HG03571 (cell line): ENCODE results near the gene BABAM1.

Source experiments
- ATAC-seq: cut with Tn5 transposase; IDR thresholded peaks from one replicate; pipeline ENCODE4 v1.9.1; 2021; ENCODE audit not compliant: unreplicated experiment

Gene BABAM1

DNA sequence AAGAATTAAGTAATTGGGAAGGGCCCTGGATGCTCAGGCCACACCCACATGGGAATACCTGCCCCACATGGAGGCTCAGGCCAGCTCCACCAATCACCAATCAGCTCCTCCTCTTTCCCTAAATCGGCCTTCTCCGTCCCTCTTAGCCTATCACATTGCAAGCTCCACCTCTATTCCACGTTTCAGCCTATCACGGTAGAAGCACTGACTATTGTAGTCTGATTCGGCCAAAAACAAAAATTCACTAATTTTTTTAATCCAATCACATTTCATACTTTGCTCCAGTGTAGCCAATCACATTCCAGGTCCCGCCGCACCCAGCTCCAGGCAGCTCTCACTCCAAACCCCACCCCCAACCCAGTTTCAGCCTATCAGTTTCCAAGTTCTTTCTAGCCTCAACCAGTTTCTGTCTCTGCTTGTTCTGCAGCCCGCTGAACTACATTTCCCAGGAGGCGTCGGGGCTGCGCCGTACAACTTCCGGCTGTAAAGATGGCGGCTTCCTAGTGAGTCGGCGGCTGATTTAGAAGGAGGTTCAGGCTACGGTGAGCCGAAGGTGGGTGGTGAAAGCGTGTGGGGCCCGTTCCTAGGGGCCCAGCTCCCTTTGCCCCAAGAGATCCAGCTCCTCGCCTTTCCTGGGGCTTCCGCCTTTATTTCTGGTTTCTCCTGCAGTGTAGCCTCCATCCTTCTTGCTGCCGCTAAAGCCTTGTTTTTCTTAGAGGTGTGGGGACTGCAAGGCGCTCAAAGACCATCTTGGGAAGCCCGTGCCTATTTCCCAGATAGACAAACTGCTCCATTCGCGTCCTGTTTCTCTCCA, at the start of gene BABAM1:
TSS of gene BABAM1 (plus strand) at position 469 of the 814 bp plus-strand sequence. CDS start 1,364 bp downstream, outside the sequence.
- ATAC-seq = peak; percentile 78

DNA sequence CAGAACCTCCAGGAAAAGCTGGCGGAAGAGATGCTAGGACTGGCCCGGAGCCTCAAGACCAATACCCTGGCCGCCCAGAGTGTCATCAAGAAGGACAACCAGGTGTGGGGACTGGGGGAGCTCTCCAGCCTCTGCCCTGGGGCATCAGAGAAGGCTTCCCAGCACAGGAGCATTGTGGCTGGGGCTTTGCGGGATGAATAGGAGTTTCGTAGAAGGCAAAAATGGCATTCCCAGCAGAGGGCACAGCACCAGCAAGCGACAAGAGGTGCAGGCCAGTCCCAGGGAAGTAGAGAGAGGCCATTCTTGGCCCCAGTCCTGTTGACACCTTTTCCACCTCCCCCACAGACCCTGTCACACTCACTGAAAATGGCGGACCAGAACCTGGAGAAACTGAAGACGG, 48.0 kb upstream of the BABAM1 start:
- ATAC-seq = no peak

DNA sequence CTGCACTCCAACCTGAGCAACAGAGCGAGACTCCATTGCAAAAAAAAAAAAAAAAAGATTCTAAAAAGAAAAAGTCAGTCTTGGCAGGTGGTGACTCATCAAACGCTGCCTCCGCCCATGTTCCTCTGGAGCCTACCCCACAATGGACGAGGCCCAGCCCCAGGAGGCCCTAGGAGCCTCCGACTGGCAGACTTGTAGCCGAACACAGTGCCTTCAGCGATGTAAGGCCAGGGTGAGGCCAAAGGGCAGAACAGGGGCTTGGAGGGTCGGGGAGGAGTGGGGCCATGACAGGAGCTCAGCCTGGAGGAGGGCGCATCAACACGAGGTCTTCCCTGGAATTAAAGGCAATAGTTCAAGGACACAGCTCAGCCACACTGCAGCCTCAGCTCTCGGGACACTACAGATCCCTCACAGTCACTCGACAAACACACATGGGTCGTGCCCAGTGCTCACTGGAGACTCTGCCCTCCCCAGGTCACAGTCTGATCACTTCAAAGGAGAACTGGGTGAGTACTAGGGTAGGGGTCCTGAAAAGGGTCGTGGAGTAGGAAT, 47.0 kb upstream of the BABAM1 start:
- ATAC-seq = no peak

DNA sequence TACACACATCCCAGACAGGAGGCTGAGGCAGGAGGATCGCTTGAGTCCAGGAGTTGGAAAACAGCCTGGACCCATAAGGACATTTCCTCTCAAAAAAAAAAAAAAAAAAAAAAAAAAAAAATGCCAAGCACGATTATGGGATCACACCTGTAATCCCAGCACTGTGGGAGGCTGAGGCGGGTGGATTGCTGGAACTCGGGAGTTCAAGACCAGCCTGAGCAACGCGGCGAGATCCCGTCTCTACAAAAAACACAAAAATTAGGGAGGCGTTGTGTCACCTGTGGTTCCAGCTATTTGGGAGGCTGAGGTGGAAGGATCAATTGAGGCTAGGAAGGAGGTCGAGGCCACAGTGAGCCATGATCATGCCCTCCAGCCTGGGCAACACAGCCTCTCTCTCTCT, 42.2 kb upstream of the BABAM1 start:
- no peak for ATAC-seq

DNA sequence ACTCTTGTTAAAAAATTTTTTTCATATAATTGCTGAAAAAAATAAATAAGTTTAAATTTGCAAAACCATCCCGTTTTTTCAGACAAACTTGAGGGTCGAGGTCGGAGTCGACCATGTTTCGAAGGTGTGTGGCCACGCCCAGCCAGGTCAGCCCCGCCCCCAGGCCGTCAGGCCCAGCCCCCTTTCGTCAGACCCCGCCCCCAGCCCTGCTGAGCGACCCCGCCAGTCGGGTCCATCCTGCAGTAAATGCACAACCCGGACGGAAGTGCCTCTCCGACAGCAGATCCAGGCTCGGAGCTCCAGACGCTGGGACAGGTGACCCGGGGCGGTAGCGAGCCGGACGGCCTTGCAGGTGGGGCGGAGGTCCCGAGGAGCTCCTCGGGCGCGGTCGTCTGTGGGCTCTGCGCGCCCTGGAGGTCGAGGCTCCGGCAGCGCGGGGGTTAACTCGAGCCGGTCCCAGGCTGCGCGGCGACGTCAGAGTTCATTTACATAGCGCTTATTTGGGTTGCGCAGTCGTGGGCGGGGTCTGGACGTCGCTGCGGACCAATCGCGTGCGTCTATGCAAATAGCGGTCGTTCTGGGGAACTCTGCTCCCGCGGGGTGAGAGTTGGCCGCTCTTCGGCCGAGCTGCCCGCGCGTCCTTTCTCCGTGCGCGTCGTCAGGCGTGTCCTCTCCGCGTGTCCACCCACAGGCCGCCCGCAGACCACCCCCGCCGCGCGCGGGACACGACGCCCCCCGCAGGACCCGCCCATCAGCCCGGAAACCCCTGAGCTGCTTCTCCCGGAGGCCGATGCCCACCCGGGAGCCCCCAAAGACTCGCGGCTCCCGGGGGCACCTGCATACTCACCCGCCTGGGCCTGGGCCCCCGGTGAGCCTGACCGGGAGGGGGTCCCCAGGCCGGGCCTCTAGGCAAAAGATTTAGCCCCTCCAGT, 41.0 kb upstream of the BABAM1 start, which contains the start of gene OCEL1:
TSS of gene OCEL1 (plus strand) at position 225 of the 932 bp plus-strand sequence. CDS start at position 247, 22 bp downstream.
- peak; percentile 81 for ATAC-seq

DNA sequence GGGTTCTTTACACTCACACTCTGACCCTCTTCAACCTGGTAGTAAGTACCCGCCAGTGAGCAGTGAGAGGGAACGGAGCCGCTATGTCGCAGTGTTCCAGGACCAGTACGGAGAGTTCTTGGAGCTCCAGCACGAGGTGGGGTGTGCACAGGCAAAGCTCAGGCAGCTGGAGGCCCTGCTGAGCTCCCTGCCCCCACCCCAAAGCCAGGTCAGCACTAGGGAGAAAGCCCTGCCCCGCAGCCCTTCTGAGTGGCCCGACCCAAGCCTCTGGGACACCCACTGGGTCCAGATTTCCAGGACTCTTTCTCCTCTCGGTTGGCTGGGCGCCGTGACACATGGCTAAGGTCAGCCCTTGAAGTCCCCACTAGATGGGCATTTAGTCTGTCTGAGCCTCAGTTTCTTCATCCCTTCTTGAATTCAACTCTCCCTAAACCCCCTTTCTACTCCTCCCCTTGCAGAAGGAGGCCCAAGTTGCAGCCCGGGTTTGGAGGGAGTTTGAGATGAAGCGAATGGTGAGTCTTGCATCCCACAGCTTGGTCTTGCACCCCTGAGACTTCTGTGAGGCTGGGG, 39.4 kb upstream of the BABAM1 start:
- no peak for ATAC-seq

DNA sequence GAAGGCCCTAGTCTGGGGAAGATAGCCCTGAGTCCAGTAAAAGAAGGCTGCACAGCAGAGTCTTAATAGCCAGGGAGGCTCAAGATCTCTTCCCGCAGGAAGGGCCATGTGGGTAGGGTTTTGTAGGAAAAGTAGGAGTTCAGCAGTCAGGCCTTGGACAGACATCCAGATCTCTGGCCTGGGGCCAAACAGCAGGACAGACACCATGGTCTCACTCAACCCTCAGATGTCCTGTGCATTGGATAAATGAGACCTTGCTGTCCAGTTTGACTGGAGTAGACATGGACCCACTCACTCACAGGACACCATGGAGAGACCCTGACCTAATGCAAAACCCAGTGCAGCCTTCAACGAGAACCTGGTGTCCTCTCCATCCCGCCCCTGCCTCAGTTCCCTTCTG, 37.4 kb upstream of the BABAM1 start:
- no peak for ATAC-seq

DNA sequence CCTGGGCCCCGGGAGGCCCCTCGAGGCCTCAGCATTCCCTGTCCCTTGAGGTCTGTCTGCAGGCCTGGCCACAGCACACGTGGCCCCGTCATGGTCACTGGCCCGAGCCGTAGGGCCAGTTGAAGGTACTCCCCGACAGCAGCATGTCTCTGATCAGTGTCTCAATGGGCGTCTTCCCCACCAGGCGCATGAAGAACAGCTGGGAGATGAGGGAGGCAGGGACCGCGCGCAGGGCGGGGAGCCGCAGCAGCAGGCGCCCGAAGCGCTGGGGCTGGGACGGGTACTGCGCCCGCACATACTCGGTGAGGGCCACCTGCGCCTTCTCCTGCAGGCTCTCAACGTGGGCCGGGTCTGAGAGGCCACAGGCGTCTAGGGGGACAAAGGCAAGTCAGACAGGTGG, 35.0 kb upstream of the BABAM1 start:
- ATAC-seq = no peak

DNA sequence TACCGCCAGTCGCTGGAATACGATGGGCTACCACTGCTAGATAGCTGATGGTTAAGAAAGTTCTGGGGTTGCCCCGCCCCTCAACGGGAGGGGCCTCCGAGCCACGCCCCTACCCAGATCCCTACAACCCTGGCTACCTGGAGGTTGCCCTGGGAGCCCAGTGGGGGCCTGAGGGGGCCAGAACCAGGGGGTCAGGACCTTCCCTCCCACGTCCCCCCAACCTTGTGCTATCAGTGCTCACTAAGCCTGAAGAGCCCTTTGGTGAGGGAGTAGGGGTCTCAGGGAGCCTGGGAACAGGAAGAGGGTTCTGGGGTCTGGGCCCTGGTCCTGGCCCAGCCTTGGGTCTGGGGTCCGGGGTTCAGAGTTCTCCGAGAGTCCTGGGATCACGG, 32.3 kb upstream of the BABAM1 start:
- ATAC-seq = no peak

DNA sequence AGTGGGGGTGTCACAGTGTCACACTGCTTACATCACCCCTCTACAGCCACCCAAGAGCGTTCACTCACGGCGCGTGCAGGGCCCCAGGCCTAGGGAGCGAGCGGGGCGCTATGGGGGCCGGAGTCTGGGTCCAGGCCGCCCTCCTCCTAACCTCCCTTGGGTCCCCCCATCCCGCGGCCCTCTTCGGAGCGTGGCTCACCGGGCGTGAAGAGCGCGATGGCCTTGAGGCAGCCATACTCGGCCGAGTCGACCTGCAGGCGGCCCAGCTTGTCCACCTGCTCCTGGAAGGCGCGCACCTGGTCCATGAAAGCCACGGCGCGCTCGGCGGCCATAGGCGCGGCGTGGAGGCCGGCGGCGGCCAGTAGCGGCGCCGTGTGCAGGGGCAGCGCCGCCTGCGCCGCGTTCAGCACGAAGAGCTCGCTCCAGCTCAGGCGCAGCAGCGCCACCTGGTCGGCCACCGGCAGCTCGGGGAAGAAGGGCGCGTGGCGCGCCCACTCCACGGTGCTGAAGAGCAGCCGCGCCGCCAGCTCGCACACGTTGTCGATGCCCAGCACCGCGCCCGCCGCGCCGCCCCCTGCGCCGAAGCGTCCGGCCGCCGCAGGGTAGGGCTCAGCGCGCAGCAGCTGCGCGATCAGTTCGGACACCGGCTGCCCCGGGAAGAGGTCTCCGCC, 31.8 kb upstream of the BABAM1 start:
- ATAC-seq = peak; percentile 65

DNA sequence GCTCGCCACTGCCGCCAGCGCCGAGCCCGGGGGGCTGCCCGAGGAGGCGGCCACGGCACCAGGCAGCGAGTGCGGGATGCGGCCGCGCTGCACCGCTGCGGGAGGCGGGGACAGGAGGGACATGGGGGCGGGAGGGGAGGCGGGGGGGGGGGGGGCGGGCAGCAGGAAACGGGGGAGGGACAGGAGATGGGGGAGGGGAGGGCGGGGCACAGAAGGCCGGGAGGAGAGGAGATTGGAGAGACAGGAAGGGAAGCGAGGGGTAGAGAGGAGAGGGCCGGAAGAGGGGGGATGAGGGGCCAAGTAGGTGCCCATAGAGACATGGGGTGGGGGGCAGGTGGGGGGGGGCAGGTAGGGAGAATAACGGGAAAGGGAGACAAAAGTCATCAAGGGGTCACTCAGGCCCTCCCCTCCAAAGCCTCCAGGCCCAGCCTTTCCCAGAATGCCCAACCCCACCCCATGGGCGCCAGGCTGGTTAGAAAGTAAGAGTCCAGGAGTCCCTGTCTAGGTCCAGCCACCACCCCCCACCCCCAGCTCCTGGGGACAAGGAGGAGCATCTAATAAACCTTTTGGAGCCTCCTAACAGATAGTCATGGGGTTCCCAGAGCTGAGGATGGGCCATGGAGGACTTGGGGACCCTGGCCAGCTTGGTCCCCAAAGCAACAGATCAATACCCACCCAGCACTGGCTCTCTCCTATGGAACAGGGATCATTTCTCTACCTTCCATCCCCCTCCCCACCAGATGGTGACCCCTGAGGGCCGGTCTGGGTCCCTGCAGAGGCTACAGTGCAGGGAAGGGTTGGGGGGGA, 31.1 kb upstream of the BABAM1 start:
- no peak for ATAC-seq

DNA sequence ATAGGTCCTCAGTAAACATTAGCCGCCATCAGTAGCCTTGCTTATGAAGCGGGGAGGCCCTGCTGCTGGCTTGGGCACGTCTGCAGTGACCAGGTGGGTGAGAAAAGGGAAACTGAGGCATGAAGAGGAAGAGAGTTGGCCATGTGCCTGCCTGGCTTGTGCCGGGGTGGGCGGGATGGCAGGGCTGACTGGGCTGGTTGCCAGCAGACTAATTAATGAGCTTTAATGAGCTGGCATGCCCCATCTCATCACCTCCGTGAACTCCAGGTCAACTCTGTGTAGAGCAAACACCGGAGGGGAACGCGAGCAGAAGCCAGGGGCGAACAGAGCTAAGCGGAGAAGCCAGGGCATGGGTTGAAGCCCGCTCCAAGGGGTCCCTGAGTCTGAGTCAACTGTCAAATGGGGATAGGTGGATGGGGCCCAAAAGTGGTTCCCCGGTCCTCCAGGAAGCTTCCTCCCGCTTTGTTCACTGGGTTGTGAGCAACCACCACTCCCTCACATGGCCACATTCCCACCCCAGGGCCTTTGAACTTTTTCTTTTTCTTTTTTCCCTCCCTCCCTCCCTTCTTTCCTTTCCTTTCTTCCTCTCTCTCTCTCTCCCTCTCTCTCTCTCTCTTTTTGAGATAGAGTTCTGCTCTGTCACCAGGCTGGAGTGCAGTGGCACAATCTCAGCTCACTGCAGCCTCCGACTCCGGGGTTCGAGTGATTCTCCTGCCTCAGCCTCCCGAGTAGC, 30.3 kb upstream of the BABAM1 start:
- ATAC-seq = no peak

DNA sequence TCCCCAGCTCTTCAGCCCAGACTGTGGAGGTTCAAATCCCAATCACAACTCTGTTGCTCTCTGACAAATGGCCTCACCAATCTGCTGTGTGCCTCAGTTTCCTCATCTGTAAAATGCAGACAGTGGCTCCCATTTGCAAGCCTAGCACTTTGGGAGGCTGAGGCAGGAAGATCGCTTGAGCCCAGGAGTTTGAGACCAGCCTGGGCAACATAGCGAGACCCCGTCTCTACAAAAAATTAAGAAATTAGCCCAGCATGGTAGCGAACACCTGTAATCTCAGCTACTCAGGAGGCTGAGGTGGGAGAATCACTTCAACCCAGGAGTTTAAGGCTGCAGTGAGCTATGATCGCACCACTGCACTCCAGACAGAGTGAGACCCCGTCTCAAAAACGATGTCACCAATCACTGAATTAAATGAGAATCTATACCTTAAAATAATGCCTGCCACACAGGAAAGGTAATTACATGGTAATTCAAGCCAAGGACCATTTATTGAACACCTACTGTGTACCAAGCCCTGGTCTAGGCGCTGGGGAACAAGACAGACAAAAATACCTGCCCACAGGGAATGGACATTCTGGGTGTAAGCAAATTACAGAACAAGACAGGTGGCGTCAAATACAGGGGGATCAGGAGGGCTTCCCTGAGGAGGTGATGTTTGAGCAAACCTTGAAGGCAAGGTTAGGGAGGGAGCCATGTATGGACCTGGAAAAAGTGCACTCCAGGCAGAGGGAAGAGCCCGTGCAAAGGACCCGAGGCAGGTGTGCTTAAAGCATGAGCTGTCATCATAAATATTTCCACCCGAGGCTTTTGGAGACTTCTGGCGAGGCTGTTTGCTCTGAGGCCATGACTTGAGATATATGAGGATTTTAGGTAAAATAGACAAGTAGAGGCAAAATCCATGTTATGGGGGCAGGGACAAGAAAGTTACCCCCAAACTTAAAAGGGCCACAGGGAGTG, 29.2 kb upstream of the BABAM1 start:
- no peak for ATAC-seq

DNA sequence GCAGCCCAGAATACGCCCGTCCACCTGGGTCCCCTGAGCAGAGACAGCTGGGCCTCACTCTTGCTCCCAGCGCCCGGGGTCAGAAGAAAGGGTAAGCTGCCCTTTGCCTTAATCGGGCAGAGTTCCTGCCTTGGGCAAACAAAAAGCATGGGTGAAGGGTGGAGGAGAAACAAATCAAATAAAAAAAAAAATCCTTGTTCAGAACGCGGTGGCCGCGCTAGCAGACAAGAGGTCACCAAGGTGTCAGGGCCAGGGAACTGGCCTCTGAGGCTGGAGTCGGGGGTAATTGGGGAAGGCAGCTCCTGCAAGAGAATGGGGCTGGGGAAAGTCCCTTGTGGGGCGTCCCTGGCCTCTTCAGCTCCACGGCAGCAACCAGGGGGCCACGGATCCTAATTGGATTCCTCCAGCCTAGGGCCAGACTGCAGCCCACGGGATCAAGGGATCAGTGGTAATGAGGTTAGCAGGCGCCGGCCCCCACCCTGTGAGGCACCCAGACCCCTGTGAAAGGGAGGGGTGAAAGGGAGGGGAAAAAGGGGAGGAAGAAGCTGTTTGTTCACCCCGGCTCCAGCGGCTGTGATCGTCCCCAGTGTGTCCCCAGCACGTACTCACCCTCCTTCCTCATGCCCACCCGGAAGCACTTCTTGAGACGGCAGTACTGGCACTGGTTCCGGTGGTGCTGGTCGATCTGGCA, 27.0 kb upstream of the BABAM1 start:
- ATAC-seq = no peak

DNA sequence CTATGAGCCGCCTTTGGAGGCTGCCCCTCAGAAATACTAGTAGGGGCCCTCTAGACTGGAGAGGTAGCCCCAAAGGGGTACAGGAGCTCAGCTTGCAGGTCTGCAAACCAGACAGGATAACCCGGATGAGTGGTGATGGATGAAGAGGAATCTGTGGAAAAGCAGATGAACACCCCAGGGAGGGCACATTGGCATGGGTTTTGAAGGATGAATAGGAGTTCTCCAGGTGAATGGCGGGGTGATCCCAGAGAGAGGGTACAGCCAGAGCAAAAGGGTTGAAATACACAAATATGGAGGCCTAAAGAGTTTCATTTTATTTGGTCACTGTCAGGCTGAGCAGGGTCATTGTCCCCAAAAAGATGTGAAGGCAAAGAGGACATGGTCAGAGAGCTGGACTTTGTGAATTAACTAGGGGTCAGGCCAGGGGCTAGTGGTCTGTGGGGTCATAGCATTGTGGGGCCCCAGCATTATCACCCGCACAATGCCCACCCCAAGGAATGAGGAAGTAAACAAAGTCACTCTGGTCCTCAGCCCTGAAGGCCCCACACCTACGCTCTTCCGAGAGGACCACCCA, 26.3 kb upstream of the BABAM1 start:
- ATAC-seq = no peak

DNA sequence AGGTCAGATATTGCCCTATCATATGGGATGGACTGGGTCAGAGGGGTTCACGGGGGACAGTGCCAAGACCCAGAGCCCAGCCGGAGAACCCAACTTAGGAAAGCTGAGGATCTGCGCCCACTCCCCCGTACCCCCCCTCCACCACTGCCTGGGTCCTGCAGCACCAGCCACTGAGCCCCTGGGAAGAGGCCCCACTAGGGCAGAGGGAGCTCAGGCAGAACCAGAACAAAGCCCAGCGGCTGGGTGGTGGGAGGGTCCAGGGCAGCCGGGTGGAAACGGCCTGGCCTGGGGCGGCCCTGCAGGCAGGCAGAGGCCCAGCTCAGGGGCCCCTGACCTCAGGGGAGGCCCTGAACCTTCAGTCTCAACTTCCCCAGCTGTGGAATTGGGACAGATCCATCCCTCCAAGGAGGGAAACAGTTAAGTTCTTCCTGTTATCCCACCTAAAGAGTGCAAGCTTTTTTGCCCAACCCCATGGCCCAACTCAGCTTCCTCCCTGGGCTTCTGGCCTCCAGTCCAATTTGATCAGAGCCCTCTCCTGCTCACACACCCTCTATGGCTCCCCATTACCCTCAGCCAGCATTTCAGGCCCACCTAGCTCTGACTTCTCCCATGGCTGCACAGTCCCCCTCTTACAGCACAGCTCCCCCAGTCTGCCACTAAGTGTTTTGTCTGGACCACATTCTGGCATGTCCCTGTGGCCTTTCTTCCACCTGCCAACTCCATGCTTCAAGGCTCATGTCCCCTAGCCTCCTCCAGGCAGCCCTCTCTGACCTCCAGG, 24.6 kb upstream of the BABAM1 start:
- ATAC-seq = no peak
